AG04450 (cell line): ENCODE measurements around the gene IQGAP3. TPM values are rescaled to one million over a fixed set of nuclear protein-coding genes. Genes with fewer than 3 reads are reported as not detected.

ENCODE experiments used
- CTCF ChIA-PET: fragments of 300-600, 350-600 bp; formaldehyde crosslinking; extraction: SDS; loops from one replicate; lab custom pipeline; 2022; ENCODE audit warnings: antibody characterized with exemption, inconsistent platforms; lab: Charles Lee
- POLR2A ChIA-PET: fragments of 350-600 bp; formaldehyde crosslinking; extraction: SDS; loops from one replicate; lab custom pipeline; 2021; ENCODE audit warnings: antibody characterized with exemption, inconsistent platforms; lab: Yijun Ruan, JAX
- DNase-seq: peaks from one replicate; pipeline ENCODE4 v3.0.0-alpha.2; 2011; ENCODE audit warnings: low read depth, low spot score
- H3K27ac ChIP-seq: one replicate; pipeline ENCODE4 v1.5.1; 2012; ENCODE audit warnings: low read depth, low read length, control low read depth
- H3K27me3 ChIP-seq: one replicate; pipeline ENCODE4 v1.6.0; 2012; ENCODE audit warnings: low read length; ENCODE audit not compliant: control insufficient read depth, insufficient read depth
- H3K4me3 ChIP-seq: 2 replicates; pipeline ENCODE4 v1.5.1; 2011; ENCODE audit warnings: mild to moderate bottlenecking, low read depth, low read length, control low read depth
- H3K9me3 ChIP-seq: 2 replicates; pipeline ENCODE4 v1.5.1; 2012; ENCODE audit warnings: low read length; ENCODE audit not compliant: control insufficient read depth, insufficient read depth
- CTCF ChIP-seq: IDR thresholded peaks from 2 replicates; pipeline ENCODE4 v1.5.1; 2011; ENCODE audit warnings: low read depth, low read length, control low read depth, inconsistent platforms
- polyA plus RNA-seq: library from polyadenylated mRNA; depleted of rRNA; stranded (reverse); fragments of >200 nt; gene quantifications from 2 replicates; pipeline ENCODE4 v1.2.3, GENCODE V29; 2011

IQGAP3 gene
- polyA plus RNA-seq, 1 experiment = 6.3 TPM

GRCh38 chr1:156500793-156501506, 71.4 kb downstream of the IQGAP3 start:
- DNase-seq = peak; percentile 92
- TF ChIP-seq CTCF = peak; percentile 38
- peak overlapping the region; percentile 100 for H3K27ac ChIP-seq
- H3K4me3 ChIP-seq = peak overlapping the region; percentile 94
- no peaks in the 10 kb centered on the region for H3K27me3 ChIP-seq
- POLR2A ChIA-PET = interaction anchor here (0.5 to 3.2 kb wide), 18 partner anchors 10 to 607 kb away, joined by 3 to 33 read pairs (median 4); partner anchors contain the start of genes PMF1 and SMG5
- no peaks in the 10 kb centered on the region; the same call in 1 of the 2 replicates for H3K9me3 ChIP-seq
- CTCF ChIA-PET = interaction anchor here (0.7 to 1.8 kb wide), 6 partner anchors 11 to 70 kb away, joined by 3 to 16 read pairs (median 3); no protein-coding TSS in a partner anchor

GRCh38 chr1:156500543-156500792, 71.9 kb downstream of the IQGAP3 start, which contains the start of gene MEF2D:
Gene MEF2D (minus strand): TSS chr1:156500775. CDS start chr1:156483292, 17,483 bp downstream.
- peak within 1 kb of the TSS; percentile 94 for H3K4me3 ChIP-seq
- ChIA-PET POLR2A (interaction anchor here (0.5 to 3.2 kb wide), 14 partner anchors 10 to 607 kb away, joined by 3 to 33 read pairs (median 4); partner anchors contain the start of genes PMF1 and SMG5), CTCF (interaction anchor here (0.8 to 1.8 kb wide), 4 partner anchors 10 to 50 kb away, joined by 3 to 16 read pairs (median 6); no protein-coding TSS in a partner anchor)
- H3K27me3 ChIP-seq = no peaks in the 10 kb centered on the region
- no peak for TF ChIP-seq CTCF
- peak within 1 kb of the TSS; percentile 100 for H3K27ac ChIP-seq
- no peak for DNase-seq
- H3K9me3 ChIP-seq = no peaks in the 10 kb centered on the region; the same call in 1 of the 2 replicates

GRCh38 chr1:156499842-156500542, 72.4 kb downstream of the IQGAP3 start:
- Histone ChIP-seq H3K4me3 (peak overlapping the region; percentile 94), H3K27ac (peak overlapping the region; percentile 91), H3K9me3 (no peaks in the 10 kb centered on the region; the same call in 1 of the 2 replicates), H3K27me3 (no peaks in the 10 kb centered on the region)
- no peak for DNase-seq
- no peak for TF ChIP-seq CTCF
- ChIA-PET POLR2A (interaction anchor here (0.5 to 3.2 kb wide), 11 partner anchors 10 to 606 kb away, joined by 3 to 33 read pairs (median 4); partner anchors contain the start of gene SMG5), CTCF (interaction anchor here (0.8 to 2.7 kb wide), 3 partner anchors 10 to 50 kb away, joined by 3 to 18 read pairs (median 12); no protein-coding TSS in a partner anchor)

- Histone ChIP-seq H3K27me3 (no peaks in the 10 kb centered on the region), H3K4me3 (peak overlapping the region; percentile 94), H3K9me3 (no peaks in the 10 kb centered on the region; the same call in 1 of the 2 replicates), H3K27ac (peak overlapping the region; percentile 47)
- no peak for DNase-seq
- ChIA-PET POLR2A (interaction anchor here (3.2 kb wide), 1 partner anchor 24 kb away, joined by 33 read pairs; no protein-coding TSS in a partner anchor), CTCF (interaction anchor here (2.7 kb wide), 1 partner anchor 18 kb away, joined by 18 read pairs; no protein-coding TSS in a partner anchor)
- TF ChIP-seq CTCF = no peak
Measured at GRCh38 chr1:156499194-156499841, 73.0 kb downstream of the IQGAP3 start.
